DND-41 (cell line): ENCODE results near the gene WNK2.

Experiments used
- ATAC-seq: fragments of 200-7000 bp; cut with Tn5 transposase; 3 replicates; pipeline ENCODE4 v1.9.1; 2021; ENCODE audit warnings: low read depth; ENCODE audit not compliant: insufficient read depth
- DNase-seq: peaks from one replicate; pipeline ENCODE4 v3.0.0-alpha.2; 2020
- H2AFZ ChIP-seq: 2 replicates; pipeline ENCODE4 v1.6.0; 2012; ENCODE audit warnings: low read depth, low read length
- H3K27ac ChIP-seq: 2 replicates; pipeline ENCODE4 v1.5.1; 2012; ENCODE audit warnings: low read length, inconsistent platforms
- H3K27me3 ChIP-seq: fragments of 200-600 bp; sonication (generic); 2 replicates; pipeline ENCODE4 v1.6.0; 2012; ENCODE audit warnings: low read length, mild to moderate bottlenecking, inconsistent platforms; ENCODE audit not compliant: insufficient read depth, poor library complexity
- H3K36me3 ChIP-seq: 2 replicates; pipeline ENCODE4 v1.5.1; 2012; ENCODE audit warnings: low read length, inconsistent platforms; ENCODE audit not compliant: insufficient read depth
- H3K4me1 ChIP-seq: 2 replicates; pipeline ENCODE4 v1.5.1; 2012; ENCODE audit warnings: mild to moderate bottlenecking, low read length; ENCODE audit not compliant: insufficient read depth
- H3K4me2 ChIP-seq: 2 replicates; pipeline ENCODE4 v1.6.0; 2012; ENCODE audit warnings: mild to moderate bottlenecking, moderate library complexity, low read length, inconsistent platforms; ENCODE audit not compliant: insufficient read depth
- H3K4me3 ChIP-seq, 2 experiments: fragments of 200-600 bp in 1 of 2; shearing (Covaris generic) in 1 of 2; 2 replicates each; pipeline ENCODE4 v1.5.1; 2012 to 2016; ENCODE audit warnings: inconsistent platforms in 2 of 2, low read length in 2 of 2, mild to moderate bottlenecking in 2 of 2, low read depth in 1 of 2, moderate library complexity in 1 of 2
- H3K79me2 ChIP-seq: 2 replicates; pipeline ENCODE4 v1.6.0; 2012; ENCODE audit warnings: low read length, inconsistent platforms; ENCODE audit not compliant: insufficient read depth
- H3K9ac ChIP-seq: 2 replicates; pipeline ENCODE4 v1.6.0; 2012; ENCODE audit warnings: low read depth, mild to moderate bottlenecking, inconsistent platforms, low read length, moderate library complexity
- H3K9me3 ChIP-seq: 2 replicates; pipeline ENCODE4 v1.5.1; 2012; ENCODE audit warnings: low read length, moderate library complexity, mild to moderate bottlenecking, inconsistent platforms; ENCODE audit not compliant: insufficient read depth, severe bottlenecking
- H4K20me1 ChIP-seq: 2 replicates; pipeline ENCODE4 v1.6.0; 2012; ENCODE audit warnings: low read length; ENCODE audit not compliant: insufficient read depth
- EZH2 ChIP-seq: IDR thresholded peaks from 3 replicates; pipeline ENCODE4 v1.6.1; 2012; ENCODE audit warnings: borderline replicate concordance, low read depth, mild to moderate bottlenecking, moderate library complexity, low read length, inconsistent platforms; ENCODE audit not compliant: severe bottlenecking
- TF ChIP-seq, protein P1 (sequence below): IDR thresholded peaks from 2 replicates; pipeline ENCODE4 v1.5.1; 2012; ENCODE audit warnings: borderline replicate concordance, low read length, moderate library complexity, mild to moderate bottlenecking; ENCODE audit not compliant: poor library complexity, severe bottlenecking; ENCODE audit errors: extremely low read depth

WNK2 gene

GRCh38 chr9:93200449-93200742 lies 16.5 kb downstream of the WNK2 start:
- Histone ChIP-seq H3K9ac (no peak overlapping the region), H3K27me3 (no peaks in the 10 kb centered on the region), H3K4me2 (no peak overlapping the region), H3K4me1 (no peaks in the 10 kb centered on the region), H2AFZ (no peak overlapping the region), H3K36me3 (no peaks in the 10 kb centered on the region), H3K79me2 (no peaks in the 10 kb centered on the region), H3K4me3 (no peak overlapping the region), H3K27ac (no peak overlapping the region), H4K20me1 (no peaks in the 10 kb centered on the region), H3K9me3 (no peaks in the 10 kb centered on the region)
- no peak for DNase-seq
- ATAC-seq, result no peak
- TF ChIP-seq, protein P1, sequence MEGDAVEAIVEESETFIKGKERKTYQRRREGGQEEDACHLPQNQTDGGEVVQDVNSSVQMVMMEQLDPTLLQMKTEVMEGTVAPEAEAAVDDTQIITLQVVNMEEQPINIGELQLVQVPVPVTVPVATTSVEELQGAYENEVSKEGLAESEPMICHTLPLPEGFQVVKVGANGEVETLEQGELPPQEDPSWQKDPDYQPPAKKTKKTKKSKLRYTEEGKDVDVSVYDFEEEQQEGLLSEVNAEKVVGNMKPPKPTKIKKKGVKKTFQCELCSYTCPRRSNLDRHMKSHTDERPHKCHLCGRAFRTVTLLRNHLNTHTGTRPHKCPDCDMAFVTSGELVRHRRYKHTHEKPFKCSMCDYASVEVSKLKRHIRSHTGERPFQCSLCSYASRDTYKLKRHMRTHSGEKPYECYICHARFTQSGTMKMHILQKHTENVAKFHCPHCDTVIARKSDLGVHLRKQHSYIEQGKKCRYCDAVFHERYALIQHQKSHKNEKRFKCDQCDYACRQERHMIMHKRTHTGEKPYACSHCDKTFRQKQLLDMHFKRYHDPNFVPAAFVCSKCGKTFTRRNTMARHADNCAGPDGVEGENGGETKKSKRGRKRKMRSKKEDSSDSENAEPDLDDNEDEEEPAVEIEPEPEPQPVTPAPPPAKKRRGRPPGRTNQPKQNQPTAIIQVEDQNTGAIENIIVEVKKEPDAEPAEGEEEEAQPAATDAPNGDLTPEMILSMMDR, result no peak
- TF ChIP-seq EZH2, result no peak

DNA sequence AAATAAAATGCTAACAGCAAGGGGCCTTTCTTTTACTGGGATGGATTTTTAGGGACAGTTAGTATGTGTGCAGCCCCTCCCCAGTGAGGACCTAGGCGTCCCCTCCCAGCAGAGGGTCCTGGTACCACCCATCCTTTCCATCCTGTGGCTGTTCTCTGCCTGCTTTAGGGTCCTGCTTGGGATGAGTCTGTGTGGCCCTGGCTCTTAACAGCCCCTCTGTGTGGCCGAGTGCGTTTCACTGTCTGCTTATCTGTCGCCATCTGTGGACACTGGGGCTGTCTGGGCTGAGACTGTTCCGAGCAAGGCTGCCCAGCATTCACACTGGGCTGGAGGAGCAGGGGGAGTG lies 17.0 kb downstream of the WNK2 start:
- Histone ChIP-seq H3K4me3 (no peak overlapping the region), H4K20me1 (no peaks in the 10 kb centered on the region), H3K9me3 (no peaks in the 10 kb centered on the region), H3K36me3 (no peaks in the 10 kb centered on the region), H2AFZ (no peak overlapping the region), H3K9ac (no peak overlapping the region), H3K4me1 (no peaks in the 10 kb centered on the region), H3K4me2 (no peak overlapping the region), H3K27me3 (no peaks in the 10 kb centered on the region), H3K79me2 (no peaks in the 10 kb centered on the region), H3K27ac (no peak overlapping the region)
- DNase-seq (no peak), ATAC-seq (no peak)
- TF ChIP-seq, protein P1, result no peak
- TF ChIP-seq EZH2, result no peak

DNA sequence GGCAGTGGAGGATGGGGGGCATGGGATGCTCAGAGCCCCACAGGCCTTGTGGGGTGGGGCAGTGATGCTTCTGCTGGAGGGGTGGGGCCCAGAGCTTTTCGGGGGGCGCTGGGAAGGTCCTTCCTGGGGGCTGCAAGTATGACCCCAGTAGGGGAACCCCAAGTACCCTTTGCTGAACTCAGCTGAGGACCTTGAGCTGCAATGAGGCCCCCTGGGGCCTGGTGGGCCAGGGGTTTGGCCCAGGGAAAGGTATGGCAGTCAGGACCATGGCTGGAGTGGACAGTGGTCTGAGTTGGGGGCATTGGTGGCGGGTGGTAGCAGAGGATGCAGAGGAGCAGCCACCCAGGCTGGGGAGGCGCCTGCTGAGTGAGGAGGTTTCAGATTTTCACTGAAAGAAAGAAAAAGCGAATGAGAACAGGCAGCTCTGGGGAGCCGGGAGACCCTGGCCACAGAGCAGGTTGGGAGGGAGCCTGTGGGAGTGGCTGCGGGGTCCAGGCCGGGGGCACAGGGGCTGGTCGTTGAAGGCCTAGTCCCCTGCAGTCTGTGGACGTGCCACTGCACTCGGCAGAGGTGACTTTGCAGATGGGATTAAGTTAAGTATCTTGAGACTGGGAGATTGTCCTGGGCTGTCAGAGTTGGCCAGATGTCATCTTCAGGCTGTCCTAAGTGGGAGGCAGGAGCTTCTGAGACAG lies 19.2 kb downstream of the WNK2 start:
- DNase-seq, result no peak

More for the DNA sequence above, 19.2 kb downstream of the WNK2 start:
- Histone ChIP-seq H3K27me3 (no peaks in the 10 kb centered on the region), H3K27ac (no peak overlapping the region), H3K9ac (no peak overlapping the region), H3K4me2 (no peak overlapping the region), H3K9me3 (no peaks in the 10 kb centered on the region), H3K36me3 (no peaks in the 10 kb centered on the region), H3K4me1 (no peaks in the 10 kb centered on the region), H3K79me2 (no peaks in the 10 kb centered on the region), H2AFZ (no peak overlapping the region), H4K20me1 (no peaks in the 10 kb centered on the region), H3K4me3 (no peak overlapping the region)
- ATAC-seq, result no peak
- no peak for TF ChIP-seq EZH2
- TF ChIP-seq, protein P1, result no peak
